Vagina (tissue), 2 donors: Measurements from ENCODE around the gene RIMS3. TPM values are rescaled to one million over a fixed set of nuclear protein-coding genes. Genes with fewer than 3 reads are reported as not detected.
A peak's percentile ranks its signal among the peaks of the same experiment; 100 is the strongest.

ENCODE experiments used
- DNase-seq, 2 donors: peaks; one replicate each; pipeline ENCODE4 v3.0.0-alpha.2; 2017; ENCODE audit errors: extremely low spot score in 2 of 2
- H3K27ac ChIP-seq: fragments of 200-600 bp; sonication (generic); one replicate; pipeline ENCODE4 v1.5.1; 2019
- H3K27me3 ChIP-seq: fragments of 200-600 bp; sonication (generic); one replicate; pipeline ENCODE4 v1.5.1; 2019
- H3K36me3 ChIP-seq, 2 donors: fragments of 200-600 bp; sonication (generic); one replicate each; pipeline ENCODE4 v1.5.1; 2017 to 2019
- H3K4me1 ChIP-seq: fragments of 200-600 bp; sonication (generic); one replicate; pipeline ENCODE4 v1.5.1; 2019
- H3K4me3 ChIP-seq, 2 donors: fragments of 200-600 bp; sonication (generic); 1 replicate in 1 of 2; 2 replicates in 1 of 2; pipeline ENCODE4 v1.5.1; 2016 to 2019
- H3K9me3 ChIP-seq: fragments of 200-600 bp; sonication (generic); one replicate; pipeline ENCODE4 v1.5.1; 2019
- CTCF ChIP-seq, 3 experiments: fragments of 450-650 bp in 2 of 3; fragments of 200-600 bp in 1 of 3; sonication (generic) in 1 of 3; IDR thresholded peaks; one replicate each; pipeline ENCODE4 v1.5.1; 2017 to 2019; ENCODE audit warnings: antibody characterized with exemption in 3 of 3, mild to moderate bottlenecking in 2 of 3, moderate library complexity in 2 of 3
- POLR2A ChIP-seq, 2 donors: fragments of 450-650 bp; IDR thresholded peaks; one replicate each; pipeline ENCODE4 v1.6.1; 2017; ENCODE audit warnings: antibody characterized with exemption in 2 of 2, mild to moderate bottlenecking in 2 of 2, moderate library complexity in 2 of 2
- POLR2AphosphoS5 ChIP-seq, 2 donors: sonication (generic); formaldehyde crosslinking; IDR thresholded peaks; one replicate each; pipeline ENCODE4 v1.9.0; 2017; ENCODE audit warnings: antibody characterized with exemption in 2 of 2, mild to moderate bottlenecking in 2 of 2, low read depth in 1 of 2; ENCODE audit not compliant: insufficient read depth in 1 of 2
- intact Hi-C: fragments of 100-400 bp; cut with DNase I; formaldehyde crosslinking; loops from one replicate; pipeline ENCODE4 v1.15.1; 2023
- total RNA-seq: library from RNA; depleted of rRNA; stranded (reverse); fragments of >200 nt; gene quantifications from one replicate; pipeline ENCODE4 v1.2.3, GENCODE V29; 2016

RIMS3 gene
- total RNA-seq, 1 donor from 2014 or later = 4.7 TPM

DNA sequence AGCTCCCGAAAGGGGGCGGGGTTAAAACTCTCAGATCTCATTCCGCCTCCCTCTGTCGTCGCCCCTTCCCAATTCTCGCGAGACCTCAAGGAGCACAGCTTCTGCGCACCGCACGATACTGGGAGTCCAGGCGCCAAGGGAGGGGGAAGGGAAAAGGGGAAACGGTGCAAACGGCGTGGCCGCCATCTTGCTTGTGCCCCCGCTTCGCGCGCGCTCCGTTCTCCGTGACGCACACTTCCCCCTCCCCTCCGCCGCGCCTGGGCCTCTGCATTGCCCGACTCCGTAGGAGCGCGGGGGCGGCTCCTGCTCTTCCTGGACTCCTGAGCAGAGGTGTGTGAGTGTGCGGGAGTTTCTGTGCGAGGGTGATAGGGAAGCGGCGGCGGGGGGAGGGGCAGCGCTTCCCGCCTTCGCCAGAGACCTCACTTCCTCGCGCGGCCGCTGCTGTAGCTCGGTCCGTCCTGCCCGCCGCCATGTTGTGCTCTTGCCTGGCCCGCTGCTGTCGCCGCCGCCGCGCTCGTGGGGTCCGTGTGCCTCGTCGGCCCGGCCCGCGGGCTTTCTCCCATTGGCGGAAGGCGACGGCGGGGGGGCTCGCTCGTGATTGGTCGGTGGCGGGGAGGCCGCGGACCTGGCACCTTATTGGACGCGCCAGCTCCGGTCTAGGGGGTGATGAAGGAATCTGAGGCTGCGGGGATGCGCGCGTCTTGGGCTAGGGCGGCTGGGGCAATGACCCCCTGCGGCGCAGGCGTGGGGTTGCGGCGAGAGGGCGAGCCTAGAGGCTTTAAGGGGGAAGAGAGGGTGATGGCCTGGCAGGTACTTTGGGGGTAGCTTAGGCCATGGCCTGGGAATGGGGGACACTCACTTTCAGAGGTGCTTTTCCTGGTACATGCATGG lies 26.3 kb upstream of the RIMS3 start, which contains the start of gene NFYC:
Gene NFYC (plus strand): TSS at position 167 of the 891 bp plus-strand sequence. CDS start 47,140 bp downstream, outside the sequence.
- H3K4me1 ChIP-seq = peaks cover 45% of the 10 kb centered on the region
- intact Hi-C loops = no loop called here
- H3K9me3 ChIP-seq = no peaks in the 10 kb centered on the region
- no peaks in the 10 kb centered on the region for H3K36me3 ChIP-seq
- DNase-seq = peak in 1 of 2 donors; percentile 98
- peak within 1 kb of the TSS; percentile 94 to 95 for H3K4me3 ChIP-seq
- TF ChIP-seq POLR2A (IDR thresholded peaks at IDR 0.05) (peak; percentile 15 to 90), POLR2AphosphoS5 (IDR thresholded peaks at IDR 0.05; ENCODE audit: insufficient read depth in 1 of 2, low read depth in 1 of 2) (peak; percentile 89 to 99), CTCF (IDR thresholded peaks at IDR 0.05) (peak in 1 of 3 experiments; percentile 4)
- H3K27me3 ChIP-seq = no peaks in the 10 kb centered on the region
- peak within 1 kb of the TSS; percentile 99 for H3K27ac ChIP-seq

GRCh38 chr1:40690771-40691537 lies 25.5 kb upstream of the RIMS3 start:
- intact Hi-C loops = no loop called here
- TF ChIP-seq CTCF (IDR thresholded peaks at IDR 0.05) = peak in 1 of 3 experiments; percentile 19
- TF ChIP-seq POLR2A (IDR thresholded peaks at IDR 0.05) = no peak
- TF ChIP-seq POLR2AphosphoS5 (IDR thresholded peaks at IDR 0.05; ENCODE audit: insufficient read depth in 1 of 2, low read depth in 1 of 2) = no peak

GRCh38 chr1:40689737-40690136 lies 24.3 kb upstream of the RIMS3 start:
- Histone ChIP-seq H3K4me3 (no peak overlapping the region), H3K9me3 (no peaks in the 10 kb centered on the region), H3K4me1 (peaks cover 33% of the 10 kb centered on the region), H3K27ac (no peak overlapping the region), H3K27me3 (no peaks in the 10 kb centered on the region), H3K36me3 (no peaks in the 10 kb centered on the region)
- DNase-seq = no peak
- TF ChIP-seq POLR2A (IDR thresholded peaks at IDR 0.05) (no peak), POLR2AphosphoS5 (IDR thresholded peaks at IDR 0.05; ENCODE audit: insufficient read depth in 1 of 2, low read depth in 1 of 2) (no peak), CTCF (IDR thresholded peaks at IDR 0.05) (no peak)
- intact Hi-C loops = no loop called here

More at GRCh38 chr1:40690771-40691537, 25.5 kb upstream of the RIMS3 start:
- peak overlapping the region; percentile 99 for H3K27ac ChIP-seq
- H3K36me3 ChIP-seq = no peaks in the 10 kb centered on the region
- peaks cover 36% of the 10 kb centered on the region for H3K4me1 ChIP-seq
- H3K9me3 ChIP-seq = no peaks in the 10 kb centered on the region
- no peak for DNase-seq
- H3K27me3 ChIP-seq = no peaks in the 10 kb centered on the region
- H3K4me3 ChIP-seq = peak overlapping the region; percentile 94 to 95

DNA sequence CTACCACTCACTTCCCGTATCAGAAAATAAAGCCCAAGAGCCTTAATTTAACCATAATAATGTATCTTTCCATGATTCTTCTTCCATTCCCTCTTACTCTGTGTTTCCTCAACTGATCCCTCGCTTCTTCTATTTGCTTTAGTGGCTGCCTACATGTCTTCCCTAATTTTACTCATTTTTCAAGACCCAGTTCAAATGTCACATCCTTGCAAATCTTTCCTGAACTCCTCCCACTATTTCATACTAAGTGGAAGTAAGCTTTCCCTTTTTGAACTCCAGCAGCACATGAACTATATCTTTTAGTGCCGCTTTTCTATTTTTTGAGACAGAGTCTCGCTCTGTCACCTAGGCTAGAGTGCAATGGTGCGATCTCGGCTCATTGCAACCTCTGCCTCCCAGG lies 22.2 kb upstream of the RIMS3 start:
- no peak overlapping the region for H3K4me3 ChIP-seq

More for the DNA sequence above, 22.2 kb upstream of the RIMS3 start:
- Histone ChIP-seq H3K4me1 (peaks cover 13% of the 10 kb centered on the region), H3K27ac (no peak overlapping the region), H3K9me3 (no peaks in the 10 kb centered on the region), H3K36me3 (no peaks in the 10 kb centered on the region), H3K27me3 (no peaks in the 10 kb centered on the region)
- intact Hi-C loops = no loop called here
- DNase-seq = no peak
- no peak for TF ChIP-seq POLR2A (IDR thresholded peaks at IDR 0.05)
- TF ChIP-seq CTCF (IDR thresholded peaks at IDR 0.05) = no peak
- TF ChIP-seq POLR2AphosphoS5 (IDR thresholded peaks at IDR 0.05; ENCODE audit: insufficient read depth in 1 of 2, low read depth in 1 of 2) = no peak
